Uterus (tissue), 4 donors: ENCODE data around the gene LRRC25. TPM values are rescaled to one million over a fixed set of nuclear protein-coding genes. Genes with fewer than 3 reads are reported as not detected.

Source experiments
- DNase-seq, 2 donors: peaks; one replicate each; pipeline ENCODE4 v3.0.0-alpha.2; 2019 to 2020
- H3K27ac ChIP-seq, 2 donors: fragments of 200-600 bp; sonication (generic); 1 replicate in 1 of 2; 2 replicates in 1 of 2; pipeline ENCODE4 v1.5.1; 2016 to 2018
- H3K27me3 ChIP-seq, 2 donors: fragments of 200-600 bp; sonication (generic); one replicate each; pipeline ENCODE4 v1.5.1; 2018 to 2019; ENCODE audit warnings: control low read depth in 1 of 2
- H3K36me3 ChIP-seq, 2 donors: fragments of 200-600 bp; sonication (generic); one replicate each; pipeline ENCODE4 v1.5.1; 2019; ENCODE audit warnings: control low read depth in 1 of 2
- H3K4me1 ChIP-seq, 2 donors: fragments of 200-600 bp; sonication (generic); one replicate each; pipeline ENCODE4 v1.5.1; 2018 to 2019; ENCODE audit warnings: control low read depth in 1 of 2
- H3K4me3 ChIP-seq, 2 donors: fragments of 200-600 bp; sonication (generic); 1 replicate in 1 of 2; 2 replicates in 1 of 2; pipeline ENCODE4 v1.5.1; 2018 to 2019; ENCODE audit warnings: mild to moderate bottlenecking in 1 of 2
- H3K9me3 ChIP-seq, 2 donors: fragments of 200-600 bp; sonication (generic); one replicate each; pipeline ENCODE4 v1.5.1; 2019; ENCODE audit warnings: control low read depth in 1 of 2
- CTCF ChIP-seq, 4 experiments: fragments of 200-600 bp in 2 of 4; fragments of 450-650 bp in 2 of 4; sonication (generic) in 2 of 4; IDR thresholded peaks; one replicate each; pipeline ENCODE4 v1.5.1; 2016 to 2019; ENCODE audit warnings: antibody characterized with exemption in 4 of 4, mild to moderate bottlenecking in 2 of 4, moderate library complexity in 1 of 4
- POLR2A ChIP-seq, 2 donors: fragments of 450-650 bp; IDR thresholded peaks; one replicate each; pipeline ENCODE4 v1.6.1; 2016; ENCODE audit warnings: antibody characterized with exemption in 2 of 2, mild to moderate bottlenecking in 1 of 2, moderate library complexity in 1 of 2
- intact Hi-C: fragments of 100-400 bp; cut with DNase I; formaldehyde crosslinking; loops from one replicate; pipeline ENCODE4 v1.15.1; 2023; ENCODE audit warnings: low total_unique reads
- total RNA-seq, 4 donors: library from RNA; depleted of rRNA in 3 of 4; stranded (reverse); fragments of >200 nt in 3 of 4; gene quantifications; one replicate each; pipeline versions ENCODE4 v1.1.0 to v1.2.4, GENCODE V29; 2014 to 2023
- donor health status: DM: yes; HTN: yes; CAD: no.

LRRC25 gene
- total RNA-seq, 4 donors from 2014 or later: 0.51 to 2.3 (median 1.9) TPM; not detected in 1

- peak in 1 of 2 donors; percentile 66 for DNase-seq
- no peaks in the 10 kb centered on the region for H3K27me3 ChIP-seq
- intact Hi-C loops: loop anchor here (10.0 kb wide), 1 partner anchor 74 kb away; the partner anchor contains the start of gene PGPEP1
- H3K36me3 ChIP-seq: no peaks in the 10 kb centered on the region
- H3K9me3 ChIP-seq: no peaks in the 10 kb centered on the region
- H3K4me3 ChIP-seq: peak overlapping the region; percentile 37 to 62
- peak overlapping the region; percentile 90 to 93 for H3K27ac ChIP-seq
- H3K4me1 ChIP-seq: peaks cover 0 to 34% of the 10 kb centered on the region in 2 donors
- TF ChIP-seq CTCF (IDR thresholded peaks at IDR 0.05): no peak
- TF ChIP-seq POLR2A (IDR thresholded peaks at IDR 0.05): no peak
Observed at GRCh38 chr19:18418483-18419194, 21.2 kb upstream of the LRRC25 start.

GRCh38 chr19:18418029-18418482 lies 20.6 kb upstream of the LRRC25 start:
- no peaks in the 10 kb centered on the region for H3K9me3 ChIP-seq
- no peaks in the 10 kb centered on the region for H3K27me3 ChIP-seq
- no peaks in the 10 kb centered on the region for H3K36me3 ChIP-seq
- intact Hi-C loops: loop anchor here (10.0 kb wide), 1 partner anchor 73 kb away; the partner anchor contains the start of gene PGPEP1
- peak overlapping the region; percentile 90 to 93 for H3K27ac ChIP-seq
- H3K4me3 ChIP-seq: peak overlapping the region in 1 of 2 donors; percentile 46
- TF ChIP-seq POLR2A (IDR thresholded peaks at IDR 0.05): no peak
- DNase-seq: peak in 1 of 2 donors; percentile 72
- H3K4me1 ChIP-seq: peaks cover 0 to 34% of the 10 kb centered on the region in 2 donors

- peaks cover 0 to 34% of the 10 kb centered on the region in 2 donors for H3K4me1 ChIP-seq
- peak overlapping the region; percentile 36 to 46 for H3K4me3 ChIP-seq
- H3K27ac ChIP-seq: peak overlapping the region; percentile 90 to 93
- H3K9me3 ChIP-seq: no peaks in the 10 kb centered on the region
- intact Hi-C loops: loop anchor here (10.0 kb wide), 1 partner anchor 73 kb away; the partner anchor contains the start of gene PGPEP1
- TF ChIP-seq CTCF (IDR thresholded peaks at IDR 0.05) (peak in 1 of 4 experiments; percentile 2), POLR2A (IDR thresholded peaks at IDR 0.05) (peak in 1 of 2 donors; percentile 66)
- no peaks in the 10 kb centered on the region for H3K36me3 ChIP-seq
- no peaks in the 10 kb centered on the region for H3K27me3 ChIP-seq
- DNase-seq: peak; percentile 81 to 86
Observed at GRCh38 chr19:18417250-18418028, 20.0 kb upstream of the LRRC25 start.

GRCh38 chr19:18416778-18417249 lies 19.4 kb upstream of the LRRC25 start:
- Histone ChIP-seq H3K4me3 (peak overlapping the region; percentile 36 to 46), H3K27me3 (no peaks in the 10 kb centered on the region), H3K36me3 (no peaks in the 10 kb centered on the region), H3K9me3 (no peaks in the 10 kb centered on the region), H3K27ac (peak overlapping the region; percentile 90 to 93), H3K4me1 (peaks cover 0 to 34% of the 10 kb centered on the region in 2 donors)
- no peak for TF ChIP-seq CTCF (IDR thresholded peaks at IDR 0.05)
- TF ChIP-seq POLR2A (IDR thresholded peaks at IDR 0.05): peak in 1 of 2 donors; percentile 71
- DNase-seq: peak; percentile 93 to 95
- intact Hi-C loops: loop anchor here (10.0 kb wide), 1 partner anchor 72 kb away; the partner anchor contains the start of gene PGPEP1

- intact Hi-C loops: loop anchor here (10.0 kb wide), 1 partner anchor 71 kb away; the partner anchor contains the start of gene PGPEP1
- Histone ChIP-seq H3K4me1 (peaks cover 0 to 21% of the 10 kb centered on the region in 2 donors), H3K27ac (peak overlapping the region; percentile 90 to 93), H3K36me3 (no peaks in the 10 kb centered on the region), H3K9me3 (no peaks in the 10 kb centered on the region), H3K4me3 (peak overlapping the region; percentile 21 to 46), H3K27me3 (no peaks in the 10 kb centered on the region)
- TF ChIP-seq POLR2A (IDR thresholded peaks at IDR 0.05) (peak; percentile 64 to 72), CTCF (IDR thresholded peaks at IDR 0.05) (peak in 1 of 4 experiments; percentile 7)
- peak; percentile 91 to 96 for DNase-seq
Observed at GRCh38 chr19:18415178-18415867, 17.9 kb upstream of the LRRC25 start.
